ENCODE data around the gene KIAA1328. TPM values are rescaled to one million over a fixed set of nuclear protein-coding genes. Genes with fewer than 3 reads are reported as not detected.

The KIAA1328 gene
- polyA plus RNA-seq, 1 donor (not counting 4 experiments of a cell fraction or from before 2014, with no cell fraction given): 5.5 TPM

GRCh38 chr18:37033419-37033818, 204.5 kb downstream of the KIAA1328 start:
- dilution Hi-C loops (cut with MboI; ENCODE audit: extremely low pct_ligation_motif_present, low sequenced_read_pairs): no loop called here
- no peak for TF ChIP-seq CTCF (optimal IDR thresholded peaks at IDR 0.05 in 1 of 3, IDR thresholded peaks at IDR 0.05 in 1 of 3, conservative IDR thresholded peaks at IDR 0.05 in 1 of 3; ENCODE audit: extremely low read depth in 1 of 3, insufficient read depth in 2 of 3, low read length in 3 of 3)
- Histone ChIP-seq H3K27me3 (ENCODE audit: control insufficient read depth, extremely low read depth, insufficient read depth, low read length) (no peaks in the 10 kb centered on the region), H3K9me3 (ENCODE audit: control insufficient read depth, low read depth, low read length) (no peaks in the 10 kb centered on the region), H4K20me1 (ENCODE audit: control insufficient read depth, extremely low read depth, insufficient read depth, low read length) (no peaks in the 10 kb centered on the region), H3K79me2 (ENCODE audit: control insufficient read depth, insufficient read depth, low read length) (no peaks in the 10 kb centered on the region), H3K4me3 (ENCODE audit: control insufficient read depth in 2 of 3, extremely low read depth in 1 of 3, insufficient read depth in 2 of 3, low read depth in 1 of 3, low read length in 3 of 3) (no peak overlapping the region), H3K4me1 (ENCODE audit: control insufficient read depth, extremely low read depth, insufficient read depth, low read length) (no peaks in the 10 kb centered on the region), H3K4me2 (ENCODE audit: control insufficient read depth, extremely low read depth, insufficient read depth, low read depth, low read length) (no peak overlapping the region), H3K27ac (ENCODE audit: control insufficient read depth, insufficient read depth, low read length) (no peak overlapping the region), H3K36me3 (ENCODE audit: control insufficient read depth in 2 of 2, extremely low read depth in 1 of 2, insufficient read depth in 2 of 2, low read length in 2 of 2) (no peaks in the 10 kb centered on the region), H3K9me1 (ENCODE audit: control insufficient read depth, extremely low read depth, insufficient read depth, low read length) (no peaks in the 10 kb centered on the region), H2AFZ (ENCODE audit: control insufficient read depth, low read length) (no peak overlapping the region), H3K9ac (ENCODE audit: control insufficient read depth, extremely low read depth, insufficient read depth, low read length) (no peak overlapping the region)
- FAIRE-seq: no peak
- no peak for DNase-seq (ENCODE audit: low read depth, low spot score)

GRCh38 chr18:37042381-37042780, 213.5 kb downstream of the KIAA1328 start:
- Histone ChIP-seq H3K79me2 (ENCODE audit: control insufficient read depth, insufficient read depth, low read length) (no peaks in the 10 kb centered on the region), H3K4me3 (ENCODE audit: control insufficient read depth in 2 of 3, extremely low read depth in 1 of 3, insufficient read depth in 2 of 3, low read depth in 1 of 3, low read length in 3 of 3) (no peak overlapping the region), H3K27ac (ENCODE audit: control insufficient read depth, insufficient read depth, low read length) (no peak overlapping the region), H3K9ac (ENCODE audit: control insufficient read depth, extremely low read depth, insufficient read depth, low read length) (no peak overlapping the region), H3K4me1 (ENCODE audit: control insufficient read depth, extremely low read depth, insufficient read depth, low read length) (no peaks in the 10 kb centered on the region), H4K20me1 (ENCODE audit: control insufficient read depth, extremely low read depth, insufficient read depth, low read length) (no peaks in the 10 kb centered on the region), H3K27me3 (ENCODE audit: control insufficient read depth, extremely low read depth, insufficient read depth, low read length) (no peaks in the 10 kb centered on the region), H3K36me3 (ENCODE audit: control insufficient read depth in 2 of 2, extremely low read depth in 1 of 2, insufficient read depth in 2 of 2, low read length in 2 of 2) (no peaks in the 10 kb centered on the region), H2AFZ (ENCODE audit: control insufficient read depth, low read length) (no peak overlapping the region), H3K9me3 (ENCODE audit: control insufficient read depth, low read depth, low read length) (peaks cover 2% of the 10 kb centered on the region), H3K9me1 (ENCODE audit: control insufficient read depth, extremely low read depth, insufficient read depth, low read length) (no peaks in the 10 kb centered on the region), H3K4me2 (ENCODE audit: control insufficient read depth, extremely low read depth, insufficient read depth, low read depth, low read length) (no peak overlapping the region)
- dilution Hi-C loops (cut with MboI; ENCODE audit: extremely low pct_ligation_motif_present, low sequenced_read_pairs): no loop called here
- DNase-seq (ENCODE audit: low read depth, low spot score) (no peak), FAIRE-seq (no peak)
- TF ChIP-seq CTCF (optimal IDR thresholded peaks at IDR 0.05 in 1 of 3, IDR thresholded peaks at IDR 0.05 in 1 of 3, conservative IDR thresholded peaks at IDR 0.05 in 1 of 3; ENCODE audit: extremely low read depth in 1 of 3, insufficient read depth in 2 of 3, low read length in 3 of 3) (no peak), EZH2 (IDR thresholded peaks at IDR 0.05; ENCODE audit: low read length) (no peak)
